ENCODE measurements around the gene WEE1.

GRCh38 chr11:9616858-9617257 is 43.4 kb downstream of the WEE1 start:
- no peak for TF ChIP-seq CTCF (IDR thresholded peaks at IDR 0.05)
- no peak for TF ChIP-seq POLR2A (IDR thresholded peaks at IDR 0.05)
- no peak for TF ChIP-seq POLR2AphosphoS5 (IDR thresholded peaks at IDR 0.05)
